Activated T-helper 17 cell treated with anti-CD3 and anti-CD28 coated beads, Interleukin-2, amount 50 U/mL, for 72 hours (primary cell): ENCODE data around the gene DSCAM. TPM values are rescaled to one million over a fixed set of nuclear protein-coding genes. Genes with fewer than 3 reads are reported as not detected.

Source experiments
- ATAC-seq: fragments of 150-1000 bp; cut with Tn5 transposase; replicated peaks from 2 replicates; pipeline ENCODE4 v1.10.0; 2021; ENCODE audit warnings: mild to moderate bottlenecking, moderate library complexity
- H3K27ac Mint-ChIP-seq: one replicate; pipeline ENCODE4 v1.8.0; 2022; ENCODE audit warnings: mixed read lengths
- H3K27me3 Mint-ChIP-seq: one replicate; pipeline ENCODE4 v1.8.0; 2022; ENCODE audit warnings: mixed read lengths
- H3K36me3 Mint-ChIP-seq: one replicate; pipeline ENCODE4 v1.8.0; 2022; ENCODE audit warnings: low read depth, mild to moderate bottlenecking, mixed read lengths
- H3K4me1 Mint-ChIP-seq: one replicate; pipeline ENCODE4 v1.8.0; 2022; ENCODE audit warnings: mixed read lengths
- H3K4me3 Mint-ChIP-seq: one replicate; pipeline ENCODE4 v1.8.0; 2022; ENCODE audit warnings: mild to moderate bottlenecking, mixed read lengths
- H3K9me3 Mint-ChIP-seq: one replicate; pipeline ENCODE4 v1.8.0; 2022; ENCODE audit warnings: mixed read lengths
- total RNA-seq, 2 donors: library from RNA; stranded (reverse); gene quantifications; one replicate each; pipeline ENCODE4 v1.2.3, GENCODE V29; 2022

The DSCAM gene
- total RNA-seq, 2 donors from 2014 or later, result not detected

- Mint-ChIP-seq H3K27me3 (peaks cover 9% of the 10 kb centered on the region), H3K27ac (no peak overlapping the region), H3K4me1 (no peaks in the 10 kb centered on the region), H3K36me3 (no peaks in the 10 kb centered on the region), H3K4me3 (no peak overlapping the region), H3K9me3 (peaks cover 9% of the 10 kb centered on the region)
- no peak for ATAC-seq
Observed at GRCh38 chr21:40658311-40658710, 188.6 kb downstream of the DSCAM start.

GRCh38 chr21:40652436-40652835 is 194.5 kb downstream of the DSCAM start:
- peaks cover 13% of the 10 kb centered on the region for H3K9me3 Mint-ChIP-seq
- no peak overlapping the region for H3K4me3 Mint-ChIP-seq
- ATAC-seq, result no peak
- no peaks in the 10 kb centered on the region for H3K27me3 Mint-ChIP-seq
- H3K4me1 Mint-ChIP-seq, result no peaks in the 10 kb centered on the region
- H3K27ac Mint-ChIP-seq, result no peak overlapping the region
- no peaks in the 10 kb centered on the region for H3K36me3 Mint-ChIP-seq

GRCh38 chr21:40647706-40648105 is 199.3 kb downstream of the DSCAM start:
- peaks cover 12% of the 10 kb centered on the region for H3K9me3 Mint-ChIP-seq
- ATAC-seq, result no peak
- H3K4me1 Mint-ChIP-seq, result no peaks in the 10 kb centered on the region
- H3K27me3 Mint-ChIP-seq, result no peaks in the 10 kb centered on the region
- no peak overlapping the region for H3K27ac Mint-ChIP-seq
- H3K36me3 Mint-ChIP-seq, result no peaks in the 10 kb centered on the region
- no peak overlapping the region for H3K4me3 Mint-ChIP-seq

GRCh38 chr21:40646651-40647050 is 200.3 kb downstream of the DSCAM start:
- no peaks in the 10 kb centered on the region for H3K4me1 Mint-ChIP-seq
- no peak overlapping the region for H3K27ac Mint-ChIP-seq
- H3K4me3 Mint-ChIP-seq, result no peak overlapping the region
- no peak for ATAC-seq
- no peaks in the 10 kb centered on the region for H3K36me3 Mint-ChIP-seq
- no peaks in the 10 kb centered on the region for H3K27me3 Mint-ChIP-seq
- peaks cover 12% of the 10 kb centered on the region for H3K9me3 Mint-ChIP-seq

- H3K36me3 Mint-ChIP-seq, result no peaks in the 10 kb centered on the region
- H3K27me3 Mint-ChIP-seq, result no peaks in the 10 kb centered on the region
- no peaks in the 10 kb centered on the region for H3K4me1 Mint-ChIP-seq
- no peak for ATAC-seq
- no peak overlapping the region for H3K27ac Mint-ChIP-seq
- no peak overlapping the region for H3K4me3 Mint-ChIP-seq
- H3K9me3 Mint-ChIP-seq, result peaks cover 3% of the 10 kb centered on the region
Observed at GRCh38 chr21:40641042-40641441, 205.9 kb downstream of the DSCAM start.

- H3K27me3 Mint-ChIP-seq, result no peaks in the 10 kb centered on the region
- H3K4me1 Mint-ChIP-seq, result no peaks in the 10 kb centered on the region
- H3K27ac Mint-ChIP-seq, result no peak overlapping the region
- no peak overlapping the region for H3K4me3 Mint-ChIP-seq
- H3K36me3 Mint-ChIP-seq, result no peaks in the 10 kb centered on the region
- no peak for ATAC-seq
- peaks cover 3% of the 10 kb centered on the region for H3K9me3 Mint-ChIP-seq
Observed at GRCh38 chr21:40640266-40640789, 206.6 kb downstream of the DSCAM start.

GRCh38 chr21:40639616-40640194 is 207.3 kb downstream of the DSCAM start:
- no peak for ATAC-seq
- no peak overlapping the region for H3K27ac Mint-ChIP-seq

GRCh38 chr21:40638466-40639251 is 208.3 kb downstream of the DSCAM start:
- no peaks in the 10 kb centered on the region for H3K27me3 Mint-ChIP-seq
- no peaks in the 10 kb centered on the region for H3K4me1 Mint-ChIP-seq
- ATAC-seq, result no peak
- H3K36me3 Mint-ChIP-seq, result no peaks in the 10 kb centered on the region
- peaks cover 4% of the 10 kb centered on the region for H3K9me3 Mint-ChIP-seq
- no peak overlapping the region for H3K4me3 Mint-ChIP-seq
- H3K27ac Mint-ChIP-seq, result no peak overlapping the region

More at GRCh38 chr21:40639616-40640194, 207.3 kb downstream of the DSCAM start:
- Mint-ChIP-seq H3K36me3 (no peaks in the 10 kb centered on the region), H3K9me3 (peaks cover 7% of the 10 kb centered on the region), H3K27me3 (no peaks in the 10 kb centered on the region), H3K4me1 (no peaks in the 10 kb centered on the region), H3K4me3 (no peak overlapping the region)

GRCh38 chr21:40636026-40636425 is 210.9 kb downstream of the DSCAM start:
- Mint-ChIP-seq H3K4me3 (no peak overlapping the region), H3K27me3 (no peaks in the 10 kb centered on the region), H3K36me3 (no peaks in the 10 kb centered on the region), H3K27ac (no peak overlapping the region), H3K9me3 (peaks cover 4% of the 10 kb centered on the region), H3K4me1 (no peaks in the 10 kb centered on the region)
- no peak for ATAC-seq

GRCh38 chr21:40635391-40635790 is 211.6 kb downstream of the DSCAM start:
- Mint-ChIP-seq H3K9me3 (peaks cover 4% of the 10 kb centered on the region), H3K27ac (no peak overlapping the region), H3K4me1 (no peaks in the 10 kb centered on the region), H3K27me3 (no peaks in the 10 kb centered on the region), H3K4me3 (no peak overlapping the region), H3K36me3 (no peaks in the 10 kb centered on the region)
- ATAC-seq, result no peak

- Mint-ChIP-seq H3K27me3 (no peaks in the 10 kb centered on the region), H3K27ac (no peak overlapping the region), H3K4me3 (no peak overlapping the region), H3K36me3 (no peaks in the 10 kb centered on the region), H3K4me1 (no peaks in the 10 kb centered on the region), H3K9me3 (peaks cover 8% of the 10 kb centered on the region)
- ATAC-seq, result no peak
Observed at GRCh38 chr21:40634141-40634540, 212.8 kb downstream of the DSCAM start.

- no peaks in the 10 kb centered on the region for H3K27me3 Mint-ChIP-seq
- H3K9me3 Mint-ChIP-seq, result peaks cover 8% of the 10 kb centered on the region
- no peak for ATAC-seq
- H3K27ac Mint-ChIP-seq, result no peak overlapping the region
- no peaks in the 10 kb centered on the region for H3K36me3 Mint-ChIP-seq
- no peak overlapping the region for H3K4me3 Mint-ChIP-seq
- no peaks in the 10 kb centered on the region for H3K4me1 Mint-ChIP-seq
Observed at GRCh38 chr21:40633048-40633447, 213.9 kb downstream of the DSCAM start.

- no peaks in the 10 kb centered on the region for H3K36me3 Mint-ChIP-seq
- H3K4me3 Mint-ChIP-seq, result no peak overlapping the region
- ATAC-seq, result no peak
- H3K4me1 Mint-ChIP-seq, result no peaks in the 10 kb centered on the region
- H3K27me3 Mint-ChIP-seq, result no peaks in the 10 kb centered on the region
- no peak overlapping the region for H3K27ac Mint-ChIP-seq
- H3K9me3 Mint-ChIP-seq, result peaks cover 11% of the 10 kb centered on the region
Observed at GRCh38 chr21:40631211-40631610, 215.7 kb downstream of the DSCAM start.

GRCh38 chr21:40625991-40626390 is 221.0 kb downstream of the DSCAM start:
- Mint-ChIP-seq H3K36me3 (no peaks in the 10 kb centered on the region), H3K27ac (no peak overlapping the region), H3K9me3 (peaks cover 11% of the 10 kb centered on the region), H3K4me1 (no peaks in the 10 kb centered on the region), H3K4me3 (no peak overlapping the region), H3K27me3 (no peaks in the 10 kb centered on the region)
- no peak for ATAC-seq

- Mint-ChIP-seq H3K36me3 (no peaks in the 10 kb centered on the region), H3K27me3 (no peaks in the 10 kb centered on the region), H3K4me3 (no peak overlapping the region), H3K4me1 (no peaks in the 10 kb centered on the region), H3K27ac (no peak overlapping the region), H3K9me3 (peaks cover 11% of the 10 kb centered on the region)
- no peak for ATAC-seq
Observed at GRCh38 chr21:40623528-40623927, 223.4 kb downstream of the DSCAM start.
